ENCODE results near the gene PLEKHS1.

- TF ChIP-seq, protein P1, sequence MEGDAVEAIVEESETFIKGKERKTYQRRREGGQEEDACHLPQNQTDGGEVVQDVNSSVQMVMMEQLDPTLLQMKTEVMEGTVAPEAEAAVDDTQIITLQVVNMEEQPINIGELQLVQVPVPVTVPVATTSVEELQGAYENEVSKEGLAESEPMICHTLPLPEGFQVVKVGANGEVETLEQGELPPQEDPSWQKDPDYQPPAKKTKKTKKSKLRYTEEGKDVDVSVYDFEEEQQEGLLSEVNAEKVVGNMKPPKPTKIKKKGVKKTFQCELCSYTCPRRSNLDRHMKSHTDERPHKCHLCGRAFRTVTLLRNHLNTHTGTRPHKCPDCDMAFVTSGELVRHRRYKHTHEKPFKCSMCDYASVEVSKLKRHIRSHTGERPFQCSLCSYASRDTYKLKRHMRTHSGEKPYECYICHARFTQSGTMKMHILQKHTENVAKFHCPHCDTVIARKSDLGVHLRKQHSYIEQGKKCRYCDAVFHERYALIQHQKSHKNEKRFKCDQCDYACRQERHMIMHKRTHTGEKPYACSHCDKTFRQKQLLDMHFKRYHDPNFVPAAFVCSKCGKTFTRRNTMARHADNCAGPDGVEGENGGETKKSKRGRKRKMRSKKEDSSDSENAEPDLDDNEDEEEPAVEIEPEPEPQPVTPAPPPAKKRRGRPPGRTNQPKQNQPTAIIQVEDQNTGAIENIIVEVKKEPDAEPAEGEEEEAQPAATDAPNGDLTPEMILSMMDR (conservative IDR thresholded peaks at IDR 0.05): no peak
- TF ChIP-seq EZH2 (IDR thresholded peaks at IDR 0.05; ENCODE audit: low read depth): no peak
Observed at GRCh38 chr10:113765910-113766309, 14.4 kb downstream of the PLEKHS1 start.

Measured in PC-9 (cell line).